HEK293 (cell line): Measurements from ENCODE around the gene TTC27.

Source experiments
- CTCF ChIP-seq: fragments of 450-650 bp; formaldehyde crosslinking; IDR thresholded peaks from 2 replicates; pipeline ENCODE4 v1.5.1; 2016; ENCODE audit warnings: missing biosample characterization, missing genetic modification characterization
- PRDM10 ChIP-seq: fragments of 450-650 bp; formaldehyde crosslinking; IDR thresholded peaks from 2 replicates; pipeline ENCODE4 v1.5.1; 2016; ENCODE audit warnings: missing biosample characterization, missing genetic modification characterization

GRCh38 chr2:32632089-32632488 lies 4.2 kb downstream of the TTC27 start:
- TF ChIP-seq PRDM10 (tag by site-specific recombination) (no peak), CTCF (tag by site-specific recombination) (no peak)
